ENCODE results near the gene LYPD1. TPM values are rescaled to one million over a fixed set of nuclear protein-coding genes. Genes with fewer than 3 reads are reported as not detected.

Gene LYPD1
- total RNA-seq, 4 donors from 2014 or later = 0.32 TPM; not detected in 3

DNA sequence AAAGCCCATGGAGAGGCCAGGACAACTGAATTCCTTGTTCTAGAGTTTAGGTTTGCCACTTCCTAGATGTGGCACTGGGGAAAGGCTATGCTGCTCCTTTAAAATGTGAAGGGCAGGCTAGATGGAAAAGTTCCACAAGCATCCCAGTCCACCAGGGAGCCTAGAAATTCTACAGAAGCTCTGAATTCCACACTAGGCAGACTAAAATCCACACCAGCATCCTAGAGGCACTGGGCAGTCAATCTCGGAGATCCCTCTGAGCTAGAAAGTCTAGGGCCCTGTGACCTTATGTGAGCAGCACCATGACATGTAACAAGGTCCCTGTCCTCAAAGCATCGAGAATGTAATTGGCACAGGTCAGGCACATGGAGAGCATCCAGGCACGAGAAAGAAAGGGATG is 71.5 kb downstream of the LYPD1 start:
- no peak for DNase-seq (ENCODE audit: low spot score in 2 of 2)
- no peak overlapping the region for H3K4me3 ChIP-seq (ENCODE audit: low read depth, poor library complexity, severe bottlenecking)
- intact Hi-C loops (cut with DNase I; ENCODE audit: low total_unique reads) = no loop called here
- 73 to 81% methylated on average over 3 of the region's 3 CpGs for WGBS, 2 donors
- no peak for TF ChIP-seq POLR2A (IDR thresholded peaks at IDR 0.05)
- TF ChIP-seq, protein P1, sequence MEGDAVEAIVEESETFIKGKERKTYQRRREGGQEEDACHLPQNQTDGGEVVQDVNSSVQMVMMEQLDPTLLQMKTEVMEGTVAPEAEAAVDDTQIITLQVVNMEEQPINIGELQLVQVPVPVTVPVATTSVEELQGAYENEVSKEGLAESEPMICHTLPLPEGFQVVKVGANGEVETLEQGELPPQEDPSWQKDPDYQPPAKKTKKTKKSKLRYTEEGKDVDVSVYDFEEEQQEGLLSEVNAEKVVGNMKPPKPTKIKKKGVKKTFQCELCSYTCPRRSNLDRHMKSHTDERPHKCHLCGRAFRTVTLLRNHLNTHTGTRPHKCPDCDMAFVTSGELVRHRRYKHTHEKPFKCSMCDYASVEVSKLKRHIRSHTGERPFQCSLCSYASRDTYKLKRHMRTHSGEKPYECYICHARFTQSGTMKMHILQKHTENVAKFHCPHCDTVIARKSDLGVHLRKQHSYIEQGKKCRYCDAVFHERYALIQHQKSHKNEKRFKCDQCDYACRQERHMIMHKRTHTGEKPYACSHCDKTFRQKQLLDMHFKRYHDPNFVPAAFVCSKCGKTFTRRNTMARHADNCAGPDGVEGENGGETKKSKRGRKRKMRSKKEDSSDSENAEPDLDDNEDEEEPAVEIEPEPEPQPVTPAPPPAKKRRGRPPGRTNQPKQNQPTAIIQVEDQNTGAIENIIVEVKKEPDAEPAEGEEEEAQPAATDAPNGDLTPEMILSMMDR (IDR thresholded peaks at IDR 0.05) = no peak

DNA sequence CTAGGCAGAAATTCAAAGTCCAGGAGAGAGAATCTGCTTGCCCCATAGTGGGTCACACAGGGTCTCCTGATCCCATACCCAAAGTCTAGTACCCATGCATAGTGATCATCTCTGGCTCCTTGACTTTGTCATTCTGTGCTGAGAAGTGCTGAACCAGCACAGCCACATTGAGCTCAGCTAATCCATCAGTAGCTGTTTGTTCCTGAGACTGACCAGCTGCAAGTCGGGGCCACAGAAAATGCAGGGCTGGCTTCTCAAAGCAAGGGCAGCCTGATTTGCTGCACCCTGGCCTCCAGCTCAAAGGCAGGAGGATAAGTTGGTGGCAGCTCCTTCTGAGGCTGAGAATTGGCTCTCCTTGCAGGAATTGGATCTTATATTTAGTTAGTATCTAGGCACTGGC is 72.2 kb downstream of the LYPD1 start:
- 92 to 95% methylated on average over 1 of the region's 1 CpG for WGBS, 2 donors
- no peak for DNase-seq (ENCODE audit: low spot score in 2 of 2)
- H3K4me3 ChIP-seq (ENCODE audit: low read depth, poor library complexity, severe bottlenecking) = no peak overlapping the region
- intact Hi-C loops (cut with DNase I; ENCODE audit: low total_unique reads) = no loop called here
- TF ChIP-seq, protein P1 (IDR thresholded peaks at IDR 0.05) = no peak
- TF ChIP-seq POLR2A (IDR thresholded peaks at IDR 0.05) = no peak

DNA sequence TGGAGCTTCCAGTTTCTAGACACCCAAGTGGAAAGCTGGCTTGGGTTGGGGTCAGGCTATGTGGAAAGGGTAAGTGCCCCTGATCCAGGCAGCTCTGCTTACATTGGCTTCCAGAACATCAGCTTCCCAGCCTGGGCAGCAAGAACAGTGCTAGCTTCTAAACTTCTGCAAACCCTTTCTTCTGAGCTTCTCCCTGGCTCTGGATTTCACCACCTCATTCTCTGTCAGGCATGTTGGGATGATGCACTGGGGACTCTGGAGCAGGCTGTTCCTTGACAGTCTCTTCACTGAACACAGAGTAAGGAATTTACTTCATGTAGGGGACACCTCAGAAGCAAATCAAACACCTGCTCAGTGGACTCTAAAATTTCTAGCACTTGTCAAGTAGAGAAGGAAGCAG is 72.8 kb downstream of the LYPD1 start:
- TF ChIP-seq, protein P1 (IDR thresholded peaks at IDR 0.05) = no peak
- TF ChIP-seq POLR2A (IDR thresholded peaks at IDR 0.05) = no peak

DNA sequence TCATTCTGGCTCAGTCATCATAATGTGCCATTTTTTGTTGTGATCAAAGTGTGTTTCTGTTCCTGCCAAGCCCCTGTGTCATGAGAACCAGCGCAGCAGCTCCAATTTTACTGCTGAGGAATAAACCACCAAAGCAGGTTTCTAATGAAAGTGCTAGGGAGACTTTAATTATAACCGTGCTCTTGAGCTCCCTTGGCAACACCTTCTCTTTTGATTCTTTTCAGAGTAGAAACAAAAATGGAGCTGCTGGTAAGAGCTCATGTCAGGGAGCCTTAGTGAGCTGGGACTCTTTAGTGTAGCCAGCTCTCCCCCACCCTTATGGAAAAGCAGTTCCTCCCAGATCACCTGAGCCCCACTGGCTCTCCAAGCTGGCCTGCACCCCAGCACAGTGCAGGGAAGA is 74.3 kb downstream of the LYPD1 start:
- H3K4me3 ChIP-seq (ENCODE audit: low read depth, poor library complexity, severe bottlenecking) = no peak overlapping the region
- TF ChIP-seq, protein P1 (IDR thresholded peaks at IDR 0.05) = no peak
- TF ChIP-seq POLR2A (IDR thresholded peaks at IDR 0.05) = no peak
- intact Hi-C loops (cut with DNase I; ENCODE audit: low total_unique reads) = no loop called here
- DNase-seq (ENCODE audit: low spot score in 2 of 2) = no peak
- WGBS, 2 donors = 70 to 76% methylated on average over 2 of the region's 2 CpGs

More for the DNA sequence above, 72.8 kb downstream of the LYPD1 start:
- no peak for DNase-seq (ENCODE audit: low spot score in 2 of 2)
- H3K4me3 ChIP-seq (ENCODE audit: low read depth, poor library complexity, severe bottlenecking) = no peak overlapping the region
- intact Hi-C loops (cut with DNase I; ENCODE audit: low total_unique reads) = no loop called here

DNA sequence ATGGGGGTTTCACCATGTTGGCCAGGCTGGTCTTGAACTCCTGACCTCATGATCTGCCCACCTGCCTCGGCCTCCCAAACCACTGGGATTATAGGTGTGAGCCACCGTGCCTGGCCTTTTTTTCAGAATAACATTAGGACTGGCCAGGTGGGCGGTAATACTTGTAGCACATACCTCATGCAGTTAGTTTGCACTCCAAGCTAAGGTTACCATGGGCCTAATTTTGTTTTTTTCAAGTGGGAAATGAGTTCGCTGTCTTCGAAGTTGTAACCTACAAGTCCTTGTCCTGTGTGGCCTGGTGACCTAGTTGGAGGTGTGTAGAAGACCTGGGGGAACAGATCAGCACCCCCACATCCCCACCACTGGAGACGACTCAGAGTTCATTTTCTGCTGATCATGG is 74.8 kb downstream of the LYPD1 start:
- intact Hi-C loops (cut with DNase I; ENCODE audit: low total_unique reads) = no loop called here
- WGBS, 2 donors = 83 to 91% methylated on average over 6 of the region's 6 CpGs
- no peak for DNase-seq (ENCODE audit: low spot score in 2 of 2)
- no peak for TF ChIP-seq POLR2A (IDR thresholded peaks at IDR 0.05)
- TF ChIP-seq, protein P1 (IDR thresholded peaks at IDR 0.05) = no peak
- no peak overlapping the region for H3K4me3 ChIP-seq (ENCODE audit: low read depth, poor library complexity, severe bottlenecking)
